Right renal pelvis (tissue), 4 donors: ENCODE data around the gene NOTO. TPM values are rescaled to one million over a fixed set of nuclear protein-coding genes. Genes with fewer than 3 reads are reported as not detected.
"Not testable (repeated sequence)": the region's sequence is repeated elsewhere in the genome, so short reads cannot be mapped to it uniquely, and the experiment has no call there.

Source experiments
- DNase-seq, 4 donors: peaks; one replicate each; pipeline ENCODE4 v3.0.0-alpha.2; 2013; ENCODE audit warnings: low read depth in 4 of 4, low spot score in 3 of 4, missing footprints in 1 of 4
- polyA plus RNA-seq, 4 donors: library from polyadenylated mRNA; unstranded; fragments of 120-200 nt; gene quantifications; one replicate each; pipeline ENCODE4 v1.2.1, GENCODE V29; 2013; ENCODE audit not compliant: insufficient read length in 4 of 4

Gene NOTO
- polyA plus RNA-seq, 4 donors, result 0.05 TPM; not detected in 3

DNA sequence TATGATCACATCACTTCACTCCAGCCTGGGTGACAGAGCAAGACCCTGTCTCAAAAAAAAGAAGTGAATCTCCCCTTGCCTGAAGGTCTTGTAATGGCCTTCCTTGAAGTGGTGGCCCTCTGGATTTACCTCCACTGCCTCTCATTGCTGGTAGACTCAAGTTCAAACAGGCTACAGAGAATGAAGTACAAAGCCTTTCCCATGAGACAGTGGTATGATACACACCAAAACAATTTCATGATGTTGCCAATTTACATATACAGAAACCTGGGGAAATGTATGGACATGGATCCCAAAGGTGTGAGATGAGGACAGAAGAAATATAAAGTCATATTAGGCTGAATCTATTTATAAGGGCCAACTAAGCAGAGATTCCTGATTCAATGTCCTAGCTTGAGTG is 4.8 kb upstream of the NOTO start:
- no peak for DNase-seq

GRCh38 chr2:73200281-73200680 is 2.1 kb upstream of the NOTO start:
- DNase-seq, result not testable (repeated sequence)

DNA sequence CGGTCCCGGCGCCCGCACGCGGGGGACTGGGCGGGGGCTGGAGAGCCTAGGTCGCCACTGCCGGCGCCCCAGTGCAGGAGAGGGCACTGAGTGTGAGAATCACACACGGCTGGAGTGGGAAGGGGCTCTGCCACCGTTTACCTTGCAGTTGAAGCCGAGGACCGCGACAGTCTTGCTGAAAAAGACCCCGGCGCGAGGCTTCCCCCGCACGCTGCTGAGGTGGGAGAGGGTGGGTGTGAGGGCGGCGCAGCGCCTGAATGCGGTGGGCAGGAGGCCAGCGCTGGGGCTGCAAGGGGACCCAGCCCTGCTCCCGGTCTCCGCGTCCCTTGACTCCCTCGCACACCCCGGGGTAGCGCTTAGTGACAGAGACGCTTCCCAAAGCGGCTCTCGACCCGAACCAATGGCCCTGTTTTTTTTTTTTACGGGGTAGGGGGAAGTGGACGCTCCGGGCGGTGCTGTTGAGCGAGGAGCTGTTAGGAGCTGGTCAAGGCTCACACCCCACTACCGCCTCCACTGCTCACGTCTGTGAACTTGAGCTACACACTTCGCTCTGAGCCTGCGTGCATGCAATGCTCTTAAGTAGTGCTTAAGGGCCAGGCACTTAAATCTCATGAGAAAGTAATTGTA is 794 bp downstream of the NOTO start:
- no peak for DNase-seq

- no peak for DNase-seq
Observed at GRCh38 chr2:73205611-73206010, 3.2 kb downstream of the NOTO start.

GRCh38 chr2:73208258-73208657 is 5.9 kb downstream of the NOTO start:
- no peak for DNase-seq

DNA sequence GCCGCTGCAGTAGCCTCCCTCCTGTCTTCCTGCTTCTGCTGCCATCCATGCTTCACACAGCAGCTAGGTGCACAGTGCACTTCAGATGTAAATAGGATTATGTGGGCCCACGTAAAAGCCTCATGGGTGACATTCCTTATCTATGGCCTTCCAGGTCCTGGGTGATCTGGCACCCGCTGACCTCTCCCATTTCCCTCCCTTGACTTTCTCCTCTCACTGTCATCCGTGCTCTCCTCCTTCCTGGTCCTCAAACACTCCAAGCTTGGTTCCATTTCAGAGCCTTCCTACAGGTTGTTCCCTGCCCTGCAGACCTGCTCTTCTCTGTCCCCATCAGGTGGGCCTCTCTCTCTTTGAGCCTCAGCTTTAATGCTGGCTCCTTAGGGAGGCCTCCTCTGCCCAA is 7.6 kb downstream of the NOTO start:
- no peak for DNase-seq

GRCh38 chr2:73210696-73211095 is 8.3 kb downstream of the NOTO start:
- no peak for DNase-seq

- no peak for DNase-seq
Observed at GRCh38 chr2:73212098-73212447, 9.7 kb downstream of the NOTO start.

DNA sequence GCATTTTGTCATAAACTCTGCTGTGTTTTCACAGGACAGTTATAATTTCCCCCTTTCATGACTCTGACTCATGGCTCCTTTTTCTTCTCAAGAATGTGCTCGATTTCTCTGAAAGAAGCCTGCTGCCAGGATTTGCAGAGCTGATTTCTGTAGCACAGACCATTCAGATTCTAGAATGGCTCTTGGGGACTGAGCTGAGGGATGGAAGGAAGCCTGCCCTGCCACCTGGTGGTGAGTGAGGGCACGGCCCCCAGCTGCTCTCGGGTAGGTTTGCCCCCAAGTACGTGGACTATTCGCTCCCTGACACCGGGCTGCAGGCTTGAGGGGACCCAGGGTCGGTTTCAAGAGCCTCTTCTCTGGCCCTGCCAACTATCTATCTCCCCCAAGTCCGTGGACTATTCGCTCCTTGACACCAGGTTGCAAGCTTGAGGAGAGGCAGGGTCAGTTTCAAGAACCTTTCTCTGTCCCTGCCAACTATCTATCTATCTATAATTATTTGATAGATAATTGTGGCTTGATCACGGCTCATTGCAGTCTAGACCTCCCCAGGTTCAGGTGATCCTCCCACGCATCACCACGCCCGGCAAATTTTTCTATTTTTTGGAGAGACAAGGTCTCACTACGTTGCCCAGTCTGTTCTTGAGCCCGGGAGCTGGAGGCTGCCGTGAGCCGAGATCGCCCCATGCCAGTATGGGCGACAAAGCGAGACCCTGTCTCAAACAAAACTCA is 10.2 kb downstream of the NOTO start:
- DNase-seq, result peak in 1 of 4 donors; percentile 39

DNA sequence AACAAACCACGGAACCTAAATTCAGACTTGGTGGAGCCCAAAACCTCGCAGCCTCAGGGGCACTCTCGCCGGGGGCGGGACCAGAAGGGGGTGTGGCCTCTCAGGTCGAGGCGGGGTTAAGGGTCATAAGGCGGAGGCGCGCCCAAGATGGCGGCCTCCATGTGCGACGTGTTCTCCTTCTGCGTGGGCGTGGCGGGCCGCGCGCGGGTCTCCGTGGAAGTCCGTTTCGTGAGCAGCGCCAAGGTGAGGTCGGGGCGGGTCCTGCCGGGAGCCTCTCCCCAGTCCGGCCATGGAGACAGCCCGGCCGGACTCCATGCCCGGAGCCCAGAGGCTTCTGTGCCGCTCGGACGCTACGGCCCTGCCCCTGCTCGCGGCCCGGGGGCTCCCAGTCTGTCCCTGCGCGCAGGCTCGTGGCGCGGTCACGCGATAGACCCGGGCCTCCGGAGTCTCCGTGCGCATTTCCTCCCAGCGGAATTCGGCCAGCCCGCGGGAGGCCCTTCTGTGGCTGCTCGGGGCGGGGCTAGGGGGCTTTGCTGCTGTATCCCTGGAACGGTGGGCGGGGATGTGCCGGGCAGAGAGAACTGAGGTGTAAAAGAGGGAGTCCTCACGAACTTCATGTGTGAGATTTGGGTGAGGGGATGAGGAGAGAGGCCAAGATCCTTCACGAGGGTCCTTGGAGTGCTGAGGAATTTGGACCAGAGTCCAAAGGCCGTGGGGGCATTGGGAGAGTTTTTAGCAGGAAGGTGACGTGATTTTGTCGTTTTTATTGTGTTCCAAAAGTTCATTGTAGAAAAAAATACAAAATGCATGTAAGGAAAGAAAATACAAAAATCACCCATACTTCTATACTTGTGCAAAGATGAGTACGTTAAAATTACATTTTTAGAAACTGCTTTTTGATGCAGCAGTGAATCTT is 12.0 kb downstream of the NOTO start, which contains the start of gene SMYD5:
TSS of gene SMYD5 (plus strand) at position 126 of the 916 bp plus-strand sequence. CDS start at position 148, 22 bp downstream.
- DNase-seq, result peak in 3 of 4 donors; percentile 68 to 72 (median 70)

- no peak for DNase-seq
Observed at GRCh38 chr2:73215254-73215653, 12.9 kb downstream of the NOTO start.

GRCh38 chr2:73217160-73217559 is 14.8 kb downstream of the NOTO start:
- no peak for DNase-seq

DNA sequence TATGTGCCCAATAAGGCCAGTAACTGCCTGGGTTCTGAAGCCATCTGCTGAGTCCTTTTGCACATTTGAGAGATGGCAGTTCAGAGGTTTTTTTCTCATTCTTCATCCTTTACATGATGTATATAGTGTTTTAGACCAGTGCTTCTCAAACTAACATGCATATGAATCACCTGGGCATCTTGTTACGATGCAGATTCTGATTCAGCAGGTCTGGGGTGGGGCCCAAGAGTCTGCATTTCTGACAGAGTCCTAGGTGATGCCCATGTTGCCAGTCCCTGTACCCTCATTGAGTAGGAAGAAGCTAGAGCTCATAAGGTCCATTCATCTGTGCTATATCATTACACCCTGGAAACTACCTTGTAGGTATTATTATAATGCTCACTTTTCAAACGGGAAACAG is 15.5 kb downstream of the NOTO start:
- DNase-seq, result no peak

- no peak for DNase-seq
Observed at GRCh38 chr2:73218298-73218697, 15.9 kb downstream of the NOTO start.

DNA sequence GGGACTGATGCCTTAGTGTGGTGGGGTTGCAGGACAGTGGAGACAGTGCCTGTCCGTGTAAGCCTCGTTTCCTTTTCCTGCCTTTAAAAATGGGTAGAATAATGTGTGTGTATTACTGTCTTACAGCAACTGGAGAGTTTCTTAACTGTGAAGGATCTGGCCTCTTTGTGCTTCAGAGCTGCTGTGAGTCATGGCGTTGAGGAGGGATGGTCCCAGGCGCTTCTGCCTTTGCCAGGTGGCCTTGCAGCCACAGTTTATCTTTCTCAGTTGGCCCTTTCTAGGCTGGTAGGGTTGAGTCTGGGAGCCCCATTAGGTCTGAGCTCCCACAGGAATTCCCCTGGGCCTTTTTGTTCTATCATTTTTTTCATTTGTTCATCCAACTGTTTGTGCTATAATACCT is 21.4 kb downstream of the NOTO start:
- DNase-seq, result no peak

GRCh38 chr2:73225513-73226360 is 23.4 kb downstream of the NOTO start:
- no peak for DNase-seq

DNA sequence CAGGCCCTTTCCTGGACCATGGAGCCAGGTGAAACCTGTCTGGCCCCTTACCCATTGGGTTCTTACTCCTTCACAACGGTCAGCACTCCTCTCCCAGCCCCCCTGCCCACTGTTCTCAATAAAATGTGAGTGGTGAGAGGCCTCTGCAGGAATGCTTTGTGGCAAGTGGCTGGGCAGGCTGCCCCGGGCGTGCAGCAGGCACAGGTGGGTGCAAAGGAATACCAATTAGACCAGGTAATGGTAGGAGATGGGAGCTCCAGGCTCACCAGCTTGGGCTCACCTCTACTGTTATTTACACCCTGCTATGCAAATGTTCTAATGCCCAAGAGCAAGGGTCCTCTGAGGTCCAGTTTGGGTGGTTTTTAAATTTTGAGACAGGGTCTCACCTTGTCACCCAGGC is 24.7 kb downstream of the NOTO start:
- DNase-seq, result no peak

DNA sequence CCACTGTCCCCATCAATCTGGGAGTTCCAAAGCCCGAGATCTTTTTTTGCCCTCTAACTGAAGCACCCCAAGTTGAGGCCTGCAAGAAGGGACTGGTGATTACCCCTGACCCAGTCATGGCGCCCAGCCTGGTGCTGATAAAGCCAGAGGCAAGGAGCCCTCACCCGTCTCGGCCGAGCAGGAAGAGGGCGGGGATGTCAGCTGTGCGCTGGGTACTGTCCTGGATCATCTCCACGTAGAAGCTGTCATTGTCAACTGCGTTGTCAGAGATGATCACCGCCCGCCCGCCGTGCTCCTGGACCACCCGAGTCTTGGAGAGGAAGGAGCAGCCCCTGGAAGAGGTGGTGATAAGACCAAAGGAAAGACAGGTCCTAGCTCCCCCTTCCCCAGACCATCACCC is 26.3 kb downstream of the NOTO start:
- DNase-seq, result no peak

GRCh38 chr2:73232403-73233153 is 30.2 kb downstream of the NOTO start:
- no peak for DNase-seq
